GM06990 (cell line): ENCODE data around the gene COPS6.
A peak's percentile ranks its signal among the peaks of the same experiment; 100 is the strongest.

Source experiments
- DNase-seq: peaks from one replicate; pipeline ENCODE4 v3.0.0-alpha.2; 2011; ENCODE audit not compliant: insufficient read length; ENCODE audit errors: extremely low read depth
- H3K27me3 ChIP-seq: replicated peaks from 2 replicates; pipeline ENCODE4 v1.6.0; 2011; ENCODE audit warnings: low read length; ENCODE audit not compliant: control insufficient read depth, insufficient read depth
- H3K36me3 ChIP-seq: 2 replicates; pipeline ENCODE4 v1.5.1; 2011; ENCODE audit warnings: low read length; ENCODE audit not compliant: control insufficient read depth, insufficient read depth
- H3K4me3 ChIP-seq: replicated peaks from 2 replicates; pipeline ENCODE4 v1.5.1; 2011; ENCODE audit warnings: low read depth, mild to moderate bottlenecking, control low read depth, low read length
- CTCF ChIP-seq: IDR thresholded peaks from 2 replicates; pipeline ENCODE4 v1.5.1; 2011; ENCODE audit warnings: low read length, control low read depth, mild to moderate bottlenecking, inconsistent platforms; ENCODE audit not compliant: insufficient read depth, poor library complexity, severe bottlenecking

Gene COPS6

GRCh38 chr7:100088095-100088620 lies 611 bp upstream of the COPS6 start:
- H3K27me3 ChIP-seq: no peaks in the 10 kb centered on the region
- DNase-seq: no peak
- H3K4me3 ChIP-seq: peak overlapping the region; percentile 87
- no peak for TF ChIP-seq CTCF
- H3K36me3 ChIP-seq: peaks cover 24% of the 10 kb centered on the region

GRCh38 chr7:100089458-100090196 lies 858 bp downstream of the COPS6 start:
- Histone ChIP-seq H3K36me3 (peaks cover 37% of the 10 kb centered on the region), H3K4me3 (peak overlapping the region; percentile 87), H3K27me3 (no peaks in the 10 kb centered on the region)
- TF ChIP-seq CTCF: no peak
- no peak for DNase-seq

- Histone ChIP-seq H3K27me3 (no peaks in the 10 kb centered on the region), H3K4me3 (no peak overlapping the region), H3K36me3 (peaks cover 44% of the 10 kb centered on the region)
- TF ChIP-seq CTCF: no peak
- DNase-seq: no peak
Measured at GRCh38 chr7:100090527-100091410, 2.0 kb downstream of the COPS6 start.

GRCh38 chr7:100091411-100092181 lies 2.8 kb downstream of the COPS6 start:
- H3K36me3 ChIP-seq: peaks cover 49% of the 10 kb centered on the region
- no peaks in the 10 kb centered on the region for H3K27me3 ChIP-seq
- H3K4me3 ChIP-seq: no peak overlapping the region
- TF ChIP-seq CTCF: no peak
- no peak for DNase-seq

GRCh38 chr7:100093054-100093453 lies 4.3 kb downstream of the COPS6 start:
- DNase-seq: no peak
- Histone ChIP-seq H3K27me3 (no peaks in the 10 kb centered on the region), H3K36me3 (peaks cover 59% of the 10 kb centered on the region), H3K4me3 (no peak overlapping the region)
- TF ChIP-seq CTCF: no peak
